Smooth muscle cell (in vitro differentiated cells): ENCODE data around the gene GALNT7. TPM values are rescaled to one million over a fixed set of nuclear protein-coding genes. Genes with fewer than 3 reads are reported as not detected.

Experiments
- DNase-seq: peaks from one replicate; lab custom pipeline; 2025; ENCODE audit not compliant: unreplicated experiment; lab: John Stamatoyannopoulos, UW
- H2AFZ ChIP-seq: fragments of 200-600 bp; sonication (generic); 2 replicates; pipeline ENCODE4 v1.6.0; 2016; ENCODE audit warnings: antibody characterized with exemption, low read depth, mild to moderate bottlenecking
- H3F3A ChIP-seq: fragments of 200-600 bp; sonication (generic); 2 replicates; pipeline ENCODE4 v1.6.0; 2017; ENCODE audit warnings: antibody characterized with exemption, low read depth
- H3K27ac ChIP-seq: fragments of 200-600 bp; sonication (generic); 2 replicates; pipeline ENCODE4 v1.5.1; 2016; ENCODE audit warnings: low read depth, mild to moderate bottlenecking
- H3K27me3 ChIP-seq: fragments of 200-600 bp; sonication (generic); 2 replicates; pipeline ENCODE4 v1.6.1; 2016; ENCODE audit warnings: low read depth, mild to moderate bottlenecking
- H3K36me3 ChIP-seq: fragments of 200-600 bp; sonication (generic); 2 replicates; pipeline ENCODE4 v1.5.1; 2016; ENCODE audit warnings: low read depth
- H3K4me1 ChIP-seq: fragments of 200-600 bp; sonication (generic); 2 replicates; pipeline ENCODE4 v1.5.1; 2016; ENCODE audit warnings: low read depth
- H3K4me2 ChIP-seq: fragments of 200-600 bp; sonication (generic); 2 replicates; pipeline ENCODE4 v1.6.0; 2016; ENCODE audit warnings: mild to moderate bottlenecking
- H3K4me3 ChIP-seq: fragments of 200-600 bp; sonication (generic); 2 replicates; pipeline ENCODE4 v1.5.1; 2016; ENCODE audit warnings: mild to moderate bottlenecking
- H3K79me2 ChIP-seq: fragments of 200-600 bp; sonication (generic); 2 replicates; pipeline ENCODE4 v1.6.0; 2016; ENCODE audit warnings: low read depth, mild to moderate bottlenecking
- H3K9ac ChIP-seq: fragments of 200-600 bp; sonication (generic); 2 replicates; pipeline ENCODE4 v1.6.0; 2016; ENCODE audit warnings: low read depth
- H3K9me3 ChIP-seq: fragments of 200-600 bp; sonication (generic); replicated peaks from 2 replicates; pipeline ENCODE4 v1.5.1; 2016; ENCODE audit warnings: low read depth
- H4K20me1 ChIP-seq: fragments of 200-600 bp; sonication (generic); 2 replicates; pipeline ENCODE4 v1.6.0; 2016; ENCODE audit warnings: low read depth
- WGBS: methylation state at CpG from one replicate; pipeline ENCODE4 v1.1.7; 2016; ENCODE audit warnings: low lambda C conversion rate; 5-methylcytosine and 5-hydroxymethylcytosine counted together
- polyA plus RNA-seq: library from polyadenylated mRNA; unstranded; fragments of >200 nt; fragmentation: Nextera tagmentation; extraction: Ambion mirVana; gene quantifications from 2 replicates; pipeline ENCODE4 v1.2.1, GENCODE V29; 2016
- total RNA-seq: library from RNA; depleted of rRNA; stranded (reverse); fragments of >200 nt; gene quantifications from 2 replicates; pipeline ENCODE4 v1.2.3, GENCODE V29; 2014
- TF ChIP-seq, protein P1 (sequence below): fragments of 200-600 bp; sonication (generic); IDR thresholded peaks from 2 replicates; pipeline ENCODE4 v1.5.1; 2017; ENCODE audit warnings: borderline replicate concordance, mild to moderate bottlenecking, antibody characterized with exemption; ENCODE audit not compliant: insufficient read depth, poor library complexity, severe bottlenecking

GALNT7 gene
- total and polyA plus RNA-seq, 2 experiments from 2014 or later = 9.0 to 33.4 TPM

DNA sequence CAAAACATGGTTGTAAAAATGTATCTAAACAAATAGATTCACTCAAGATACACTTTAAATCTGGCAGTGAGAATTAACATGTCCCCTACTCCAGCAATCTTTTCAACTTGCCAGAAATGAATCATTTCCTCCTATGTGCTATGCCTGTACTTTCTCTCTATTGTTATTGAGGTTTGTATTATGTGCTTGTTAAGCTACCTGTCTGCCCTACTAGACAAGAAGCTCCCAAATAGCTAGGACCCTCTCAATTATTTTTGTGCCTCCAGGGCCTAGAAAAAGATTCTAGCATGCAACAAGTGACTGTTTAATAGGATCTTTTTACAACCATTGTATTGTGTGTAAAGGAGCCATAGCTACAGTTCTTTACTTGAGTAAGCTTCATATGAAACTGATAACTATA lies 198.7 kb downstream of the GALNT7 start:
- TF ChIP-seq, protein P1, sequence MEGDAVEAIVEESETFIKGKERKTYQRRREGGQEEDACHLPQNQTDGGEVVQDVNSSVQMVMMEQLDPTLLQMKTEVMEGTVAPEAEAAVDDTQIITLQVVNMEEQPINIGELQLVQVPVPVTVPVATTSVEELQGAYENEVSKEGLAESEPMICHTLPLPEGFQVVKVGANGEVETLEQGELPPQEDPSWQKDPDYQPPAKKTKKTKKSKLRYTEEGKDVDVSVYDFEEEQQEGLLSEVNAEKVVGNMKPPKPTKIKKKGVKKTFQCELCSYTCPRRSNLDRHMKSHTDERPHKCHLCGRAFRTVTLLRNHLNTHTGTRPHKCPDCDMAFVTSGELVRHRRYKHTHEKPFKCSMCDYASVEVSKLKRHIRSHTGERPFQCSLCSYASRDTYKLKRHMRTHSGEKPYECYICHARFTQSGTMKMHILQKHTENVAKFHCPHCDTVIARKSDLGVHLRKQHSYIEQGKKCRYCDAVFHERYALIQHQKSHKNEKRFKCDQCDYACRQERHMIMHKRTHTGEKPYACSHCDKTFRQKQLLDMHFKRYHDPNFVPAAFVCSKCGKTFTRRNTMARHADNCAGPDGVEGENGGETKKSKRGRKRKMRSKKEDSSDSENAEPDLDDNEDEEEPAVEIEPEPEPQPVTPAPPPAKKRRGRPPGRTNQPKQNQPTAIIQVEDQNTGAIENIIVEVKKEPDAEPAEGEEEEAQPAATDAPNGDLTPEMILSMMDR = no peak

DNA sequence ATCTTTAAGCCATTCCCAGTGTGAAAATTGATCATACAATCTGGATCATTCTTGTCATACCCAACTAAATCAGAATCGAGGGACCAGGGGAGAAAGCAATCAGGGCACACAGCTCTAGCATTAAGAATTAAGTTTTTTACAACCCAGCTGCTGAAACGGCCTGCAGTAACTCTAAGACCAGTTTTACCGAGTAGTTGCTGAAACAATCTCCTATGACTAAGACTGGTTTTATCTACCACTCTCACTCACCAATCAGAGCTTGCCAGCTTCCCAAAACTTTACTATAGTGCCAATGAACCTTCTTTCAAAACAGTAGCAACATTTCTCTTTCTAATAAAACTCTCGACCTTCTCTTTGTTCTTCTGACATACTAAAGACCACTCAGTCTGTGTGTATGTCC lies 199.3 kb downstream of the GALNT7 start:
- peaks cover 3% of the 10 kb centered on the region for H3F3A ChIP-seq
- peaks cover 5% of the 10 kb centered on the region for H4K20me1 ChIP-seq
- H3K27ac ChIP-seq = no peak overlapping the region
- H3K9ac ChIP-seq = no peak overlapping the region
- TF ChIP-seq, protein P1 = no peak
- H3K79me2 ChIP-seq = peaks cover 13% of the 10 kb centered on the region
- no peaks in the 10 kb centered on the region for H3K9me3 ChIP-seq
- H3K4me2 ChIP-seq = peak overlapping the region; percentile 87
- H3K4me1 ChIP-seq = no peaks in the 10 kb centered on the region
- H3K4me3 ChIP-seq = peak overlapping the region; percentile 7
- H3K36me3 ChIP-seq = no peaks in the 10 kb centered on the region
- no peaks in the 10 kb centered on the region for H3K27me3 ChIP-seq
- DNase-seq = no peak
- H2AFZ ChIP-seq = peak overlapping the region; percentile 24
- WGBS = 30% methylated on average over 4 of the region's 4 CpGs

More for the DNA sequence above, 198.7 kb downstream of the GALNT7 start:
- no peaks in the 10 kb centered on the region for H3K9me3 ChIP-seq
- peak overlapping the region; percentile 87 for H3K4me2 ChIP-seq
- no peak overlapping the region for H3K9ac ChIP-seq
- no peak overlapping the region for H3K27ac ChIP-seq
- H3K27me3 ChIP-seq = no peaks in the 10 kb centered on the region
- peaks cover 6% of the 10 kb centered on the region for H3K79me2 ChIP-seq
- no peaks in the 10 kb centered on the region for H4K20me1 ChIP-seq
- no peak for DNase-seq
- H3K4me1 ChIP-seq = no peaks in the 10 kb centered on the region
- H3K4me3 ChIP-seq = no peak overlapping the region
- H3K36me3 ChIP-seq = no peaks in the 10 kb centered on the region
- H3F3A ChIP-seq = peaks cover 2% of the 10 kb centered on the region
- no peak overlapping the region for H2AFZ ChIP-seq

DNA sequence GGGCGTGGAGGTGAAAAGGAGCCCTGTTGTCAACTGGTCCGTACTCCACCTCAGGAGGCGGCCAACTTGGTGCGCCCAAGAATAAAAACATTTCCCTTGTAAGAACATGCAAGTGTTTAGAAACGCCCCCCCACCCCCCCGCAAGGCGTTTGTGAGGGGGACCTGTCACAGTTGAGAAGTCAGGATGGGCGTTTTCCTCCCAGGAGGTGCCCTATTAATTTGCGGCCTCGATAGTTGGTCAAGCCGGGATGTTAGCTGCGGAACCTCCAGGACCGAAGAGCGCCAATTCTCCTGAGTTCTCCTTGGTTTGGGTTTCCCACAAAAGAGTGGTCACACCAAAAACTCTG lies 201.5 kb downstream of the GALNT7 start:
- H3K4me2 ChIP-seq = peak overlapping the region; percentile 87

More for the DNA sequence above, 201.5 kb downstream of the GALNT7 start:
- WGBS = 1% methylated on average over 13 of the region's 14 CpGs
- Histone ChIP-seq H3K27ac (peak overlapping the region; percentile 74), H3F3A (peaks cover 7% of the 10 kb centered on the region), H3K27me3 (no peaks in the 10 kb centered on the region), H3K9ac (peak overlapping the region; percentile 57), H3K36me3 (no peaks in the 10 kb centered on the region), H4K20me1 (peaks cover 10% of the 10 kb centered on the region), H2AFZ (peak overlapping the region; percentile 98), H3K9me3 (no peaks in the 10 kb centered on the region), H3K79me2 (peaks cover 33% of the 10 kb centered on the region), H3K4me3 (peak overlapping the region; percentile 93), H3K4me1 (peaks cover 6% of the 10 kb centered on the region)
- TF ChIP-seq, protein P1 = no peak
- DNase-seq = peak; percentile 59
